GM19035 (cell line): ENCODE results near the gene KCNH1.

Experiments used
- ATAC-seq: cut with Tn5 transposase; IDR thresholded peaks from one replicate; pipeline ENCODE4 v1.9.1; 2021; ENCODE audit not compliant: unreplicated experiment

Gene KCNH1

GRCh38 chr1:210730023-210730422, 403.9 kb downstream of the KCNH1 start:
- no peak for ATAC-seq

- no peak for ATAC-seq
These were observed 405.4 kb downstream of the KCNH1 start for GRCh38 chr1:210728437-210729149.

- no peak for ATAC-seq
These were observed 406.2 kb downstream of the KCNH1 start for GRCh38 chr1:210727709-210728108.

GRCh38 chr1:210726621-210727020, 407.3 kb downstream of the KCNH1 start:
- no peak for ATAC-seq

GRCh38 chr1:210724768-210725167, 409.2 kb downstream of the KCNH1 start:
- ATAC-seq, result no peak

- ATAC-seq, result no peak
These were observed 410.3 kb downstream of the KCNH1 start for GRCh38 chr1:210723646-210724045.

- ATAC-seq, result no peak
These were observed 411.4 kb downstream of the KCNH1 start for GRCh38 chr1:210722410-210723081.

- ATAC-seq, result no peak
These were observed 418.9 kb downstream of the KCNH1 start for GRCh38 chr1:210715072-210715471.

GRCh38 chr1:210711825-210712612, 421.9 kb downstream of the KCNH1 start:
- ATAC-seq, result no peak

- no peak for ATAC-seq
These were observed 424.2 kb downstream of the KCNH1 start for GRCh38 chr1:210709701-210710100.

GRCh38 chr1:210707300-210708240, 426.4 kb downstream of the KCNH1 start:
- no peak for ATAC-seq

GRCh38 chr1:210706246-210706645, 427.7 kb downstream of the KCNH1 start:
- ATAC-seq, result no peak

- no peak for ATAC-seq
These were observed 428.9 kb downstream of the KCNH1 start for GRCh38 chr1:210705086-210705485.

GRCh38 chr1:210703593-210703992, 430.4 kb downstream of the KCNH1 start:
- no peak for ATAC-seq

- ATAC-seq, result no peak
These were observed 431.4 kb downstream of the KCNH1 start for GRCh38 chr1:210702506-210702905.

- no peak for ATAC-seq
These were observed 433.4 kb downstream of the KCNH1 start for GRCh38 chr1:210700511-210700910.

- ATAC-seq, result no peak
These were observed 433.9 kb downstream of the KCNH1 start for GRCh38 chr1:210700083-210700482.

GRCh38 chr1:210698661-210699060, 435.3 kb downstream of the KCNH1 start:
- ATAC-seq, result no peak

GRCh38 chr1:210697185-210697584, 436.8 kb downstream of the KCNH1 start:
- peak; percentile 14 for ATAC-seq

- ATAC-seq, result peak; percentile 98
These were observed 437.2 kb downstream of the KCNH1 start for GRCh38 chr1:210696709-210697108.

- ATAC-seq, result no peak
These were observed 438.9 kb downstream of the KCNH1 start for GRCh38 chr1:210695026-210695425.
